Bronchial epithelial cell (primary cell): ENCODE measurements around the gene TLR6. TPM values are rescaled to one million over a fixed set of nuclear protein-coding genes. Genes with fewer than 3 reads are reported as not detected.
A peak's percentile ranks its signal among the peaks of the same experiment; 100 is the strongest.

Experiments used
- DNase-seq: peaks from one replicate; pipeline ENCODE4 v3.0.0-alpha.2; 2010; ENCODE audit warnings: low read depth
- FAIRE-seq: peaks from 2 replicates; lab custom pipeline; 2011; peaks lifted over from hg19 to GRCh38; lab: Jason Lieb, UNC
- H3K27me3 ChIP-seq: 2 replicates; pipeline ENCODE4 v1.5.1; 2011; ENCODE audit warnings: low read length; ENCODE audit not compliant: control insufficient read depth, insufficient read depth
- H3K36me3 ChIP-seq: 2 replicates; pipeline ENCODE4 v1.5.1; 2011; ENCODE audit warnings: low read length; ENCODE audit not compliant: control insufficient read depth, insufficient read depth
- H3K4me3 ChIP-seq: 2 replicates; pipeline ENCODE4 v1.5.1; 2011; ENCODE audit warnings: mild to moderate bottlenecking, low read depth, low read length, control low read depth
- CTCF ChIP-seq: IDR thresholded peaks from 2 replicates; pipeline ENCODE4 v1.5.1; 2011; ENCODE audit warnings: mild to moderate bottlenecking, moderate library complexity, low read length, control low read depth, inconsistent platforms; ENCODE audit not compliant: insufficient read depth, severe bottlenecking
- total RNA-seq: library from RNA; depleted of rRNA; stranded (reverse); fragments of >200 nt; gene quantifications from 2 replicates; pipeline ENCODE4 v1.2.1, GENCODE V29; 2014

TLR6 gene
- total RNA-seq, 1 donor from 2014 or later: 0.26 TPM

- FAIRE-seq (no peak), DNase-seq (no peak)
- Histone ChIP-seq H3K4me3 (no peak overlapping the region), H3K27me3 (no peaks in the 10 kb centered on the region), H3K36me3 (no peaks in the 10 kb centered on the region)
- no peak for TF ChIP-seq CTCF
Measured at GRCh38 chr4:38787693-38788092, 68.9 kb downstream of the TLR6 start.

GRCh38 chr4:38785901-38786402 is 70.7 kb downstream of the TLR6 start:
- H3K36me3 ChIP-seq: no peaks in the 10 kb centered on the region
- DNase-seq (no peak), FAIRE-seq (no peak)
- H3K4me3 ChIP-seq: no peak overlapping the region
- no peaks in the 10 kb centered on the region for H3K27me3 ChIP-seq
- no peak for TF ChIP-seq CTCF

GRCh38 chr4:38785041-38785790 is 71.4 kb downstream of the TLR6 start:
- TF ChIP-seq CTCF: no peak
- H3K27me3 ChIP-seq: no peaks in the 10 kb centered on the region
- H3K4me3 ChIP-seq: no peak overlapping the region
- FAIRE-seq (no peak), DNase-seq (peak; percentile 69)
- H3K36me3 ChIP-seq: no peaks in the 10 kb centered on the region

- DNase-seq (no peak), FAIRE-seq (no peak)
- TF ChIP-seq CTCF: no peak
- no peak overlapping the region for H3K4me3 ChIP-seq
- H3K36me3 ChIP-seq: no peaks in the 10 kb centered on the region
- H3K27me3 ChIP-seq: no peaks in the 10 kb centered on the region
Measured at GRCh38 chr4:38784141-38784540, 72.5 kb downstream of the TLR6 start.

GRCh38 chr4:38783109-38783460 is 73.5 kb downstream of the TLR6 start:
- Histone ChIP-seq H3K4me3 (no peak overlapping the region), H3K36me3 (no peaks in the 10 kb centered on the region), H3K27me3 (no peaks in the 10 kb centered on the region)
- no peak for TF ChIP-seq CTCF
- DNase-seq (no peak), FAIRE-seq (no peak)
